Midbrain (tissue), 1 donor: ENCODE results near the gene CYP3A4.
"Not testable (repeated sequence)": the region's sequence is repeated elsewhere in the genome, so short reads cannot be mapped to it uniquely, and the experiment has no call there.

Experiments used
- DNase-seq: peaks from one replicate; lab custom pipeline; 2025; lab: John Stamatoyannopoulos, UW

The CYP3A4 gene

GRCh38 chr7:99751322-99752052 lies 32.5 kb downstream of the CYP3A4 start:
- DNase-seq: not testable (repeated sequence)

GRCh38 chr7:99748846-99749579 lies 35.0 kb downstream of the CYP3A4 start:
- DNase-seq: no peak

GRCh38 chr7:99746915-99747314 lies 37.1 kb downstream of the CYP3A4 start:
- not testable (repeated sequence) for DNase-seq

GRCh38 chr7:99745395-99745794 lies 38.6 kb downstream of the CYP3A4 start:
- DNase-seq: not testable (repeated sequence)

DNA sequence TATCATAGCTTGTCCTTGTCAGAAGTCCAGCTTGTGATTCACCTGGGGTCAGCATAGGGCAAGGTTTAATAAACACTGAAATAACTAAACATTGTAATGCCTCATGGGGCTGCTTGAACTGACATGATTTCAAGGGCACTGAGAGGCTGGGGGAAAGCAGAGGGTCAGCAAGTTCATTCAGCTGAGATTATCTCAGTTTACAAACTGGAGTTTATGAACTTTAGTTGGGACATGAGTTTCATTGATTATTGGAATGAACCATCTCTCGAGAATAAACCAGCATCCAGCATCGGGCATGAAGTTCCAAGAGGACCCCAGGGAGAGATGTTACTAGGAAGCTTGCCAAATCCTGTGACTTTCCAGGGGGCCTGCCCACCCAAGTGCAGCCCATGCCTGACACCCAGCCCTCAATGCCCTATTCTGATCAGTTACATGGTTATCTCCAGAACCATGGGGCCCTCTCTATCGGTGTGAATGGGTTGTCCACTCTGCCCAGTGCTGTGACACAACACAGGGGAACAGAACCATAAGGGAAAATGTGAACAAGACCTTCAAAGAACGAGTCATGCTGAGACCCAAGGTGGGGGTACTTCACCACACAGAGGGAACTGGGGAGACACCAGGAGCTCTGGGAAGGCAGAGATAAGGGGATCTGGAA lies 41.1 kb downstream of the CYP3A4 start:
- DNase-seq: no peak

DNA sequence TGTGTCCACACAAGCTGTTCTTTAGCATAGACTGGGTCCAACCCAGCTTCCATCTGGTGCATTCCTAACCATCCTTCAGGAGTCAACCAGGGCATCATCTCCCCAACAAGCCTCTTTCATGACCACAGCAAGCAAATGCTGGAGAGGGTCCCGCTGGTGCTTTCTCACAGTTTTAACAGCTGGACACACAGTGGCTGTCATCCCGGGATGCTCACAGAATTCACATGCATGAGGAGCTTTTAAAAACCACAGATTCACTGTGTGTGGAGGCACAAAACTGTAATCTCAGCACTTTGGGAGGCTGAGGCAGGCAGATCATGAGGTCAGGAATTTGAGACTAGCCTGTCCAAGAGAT lies 42.6 kb downstream of the CYP3A4 start:
- DNase-seq: no peak

DNA sequence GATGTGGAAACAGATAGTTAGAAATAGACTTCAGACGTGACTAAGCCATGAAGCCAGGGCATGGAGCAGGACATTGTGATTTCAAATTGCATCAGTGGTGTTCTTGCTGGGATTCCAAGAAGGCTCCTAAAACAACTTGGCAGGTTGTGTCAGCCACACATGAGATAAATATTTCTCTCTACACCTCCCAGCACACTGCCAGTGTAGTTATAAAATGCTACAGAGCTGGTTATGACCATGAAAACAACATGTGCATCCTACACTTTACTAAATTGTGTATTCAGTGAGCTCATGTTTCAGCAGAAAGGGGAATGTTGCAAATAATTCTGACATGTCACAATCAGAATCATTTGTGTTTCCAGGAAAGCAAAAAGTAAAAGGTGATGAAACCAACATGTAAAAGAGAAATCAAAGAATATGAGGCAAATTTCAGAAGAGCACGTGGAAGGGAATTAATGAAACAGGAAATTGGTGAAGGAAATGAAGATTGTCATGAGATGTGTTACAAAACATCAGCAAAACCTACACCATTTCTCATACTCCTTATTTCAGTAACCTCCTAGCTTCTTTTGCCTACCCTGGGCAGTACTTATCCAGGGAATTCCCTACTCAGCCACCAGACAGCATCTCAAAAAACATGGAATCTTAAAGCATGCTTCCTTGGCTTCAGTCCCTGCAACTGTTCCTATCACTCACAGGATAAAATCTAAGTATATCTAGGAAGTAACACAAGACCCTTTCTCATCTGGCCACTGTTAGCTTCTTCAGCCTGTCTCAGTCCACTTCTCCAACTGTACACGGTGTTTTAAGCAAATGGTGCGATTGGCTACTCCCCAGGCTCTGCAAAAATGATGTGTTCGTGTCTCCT lies 43.2 kb downstream of the CYP3A4 start:
- no peak for DNase-seq

GRCh38 chr7:99739699-99740572 lies 44.0 kb downstream of the CYP3A4 start:
- DNase-seq: no peak

DNA sequence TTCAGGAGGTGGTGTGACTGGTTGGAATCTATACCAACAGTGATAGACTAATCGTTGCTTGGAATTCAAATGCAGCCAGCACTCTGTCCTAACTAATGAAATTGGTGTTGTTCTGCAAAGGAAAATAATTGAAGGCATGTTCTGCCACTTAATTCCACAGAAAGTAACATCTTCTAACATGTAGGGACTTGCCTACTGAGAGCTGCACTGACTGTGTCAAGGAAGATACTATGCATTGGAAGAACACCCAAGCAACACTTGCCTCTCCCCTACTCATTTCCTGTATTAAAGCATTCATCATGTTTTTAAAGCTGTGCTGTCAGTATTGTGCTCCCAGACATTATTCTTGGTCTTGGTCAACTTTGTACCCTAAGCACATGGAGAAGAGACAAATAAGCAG lies 46.3 kb downstream of the CYP3A4 start:
- DNase-seq: no peak

DNA sequence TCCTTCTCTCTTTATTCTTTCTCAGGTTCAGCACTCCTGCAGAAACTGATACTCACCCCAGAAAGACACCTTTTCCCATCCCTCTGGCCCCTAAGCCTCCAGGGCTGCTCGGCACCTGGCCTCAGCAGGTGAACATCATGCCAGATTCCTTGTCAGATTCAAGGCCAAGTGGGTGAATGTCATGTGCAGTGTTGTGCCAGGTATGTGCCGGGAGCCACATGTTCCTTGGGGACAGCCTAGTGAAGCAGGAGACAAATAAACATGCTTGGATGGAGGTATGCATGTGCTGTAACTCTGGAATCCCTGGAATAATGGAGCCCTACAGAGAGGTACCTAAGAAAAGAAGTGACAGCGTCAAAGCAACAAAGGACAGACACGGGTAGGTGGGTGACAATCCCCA lies 47.3 kb downstream of the CYP3A4 start:
- DNase-seq: not testable (repeated sequence)

GRCh38 chr7:99734987-99735386 lies 49.0 kb downstream of the CYP3A4 start, which contains the start of gene CYP3A7:
TSS of gene CYP3A7 (minus strand) at chr7:99735196. CDS start at chr7:99735093, 103 bp downstream.
- no peak for DNase-seq

DNA sequence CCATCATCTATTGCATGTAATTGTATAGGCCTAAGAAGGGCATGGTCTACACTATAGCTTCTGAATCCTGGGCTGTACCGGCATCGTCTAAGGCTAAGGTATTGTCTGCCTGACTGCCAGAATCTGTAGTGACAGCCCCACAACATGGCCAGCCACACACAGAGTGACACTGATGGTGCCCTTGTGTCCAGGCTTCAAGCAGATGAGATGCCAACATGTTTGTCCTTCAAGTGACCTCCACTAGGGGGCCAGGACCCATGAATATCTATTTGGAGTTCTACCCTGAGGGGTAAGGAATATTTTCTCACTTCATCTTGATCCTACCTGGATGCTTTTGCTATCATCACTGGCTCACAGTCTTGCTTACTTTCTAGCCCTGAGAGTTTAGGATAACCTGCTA lies 50.5 kb downstream of the CYP3A4 start:
- DNase-seq: no peak

GRCh38 chr7:99733003-99733402 lies 51.0 kb downstream of the CYP3A4 start:
- no peak for DNase-seq

- no peak for DNase-seq
Observed at GRCh38 chr7:99731638-99732374, 52.2 kb downstream of the CYP3A4 start.

- DNase-seq: no peak
Observed at GRCh38 chr7:99730992-99731391, 53.0 kb downstream of the CYP3A4 start.

- no peak for DNase-seq
Observed at GRCh38 chr7:99730238-99730810, 53.7 kb downstream of the CYP3A4 start.

- no peak for DNase-seq
Observed at GRCh38 chr7:99729486-99730237, 54.3 kb downstream of the CYP3A4 start.

- no peak for DNase-seq
Observed at GRCh38 chr7:99728615-99729014, 55.4 kb downstream of the CYP3A4 start.

GRCh38 chr7:99723201-99723600 lies 60.8 kb downstream of the CYP3A4 start:
- not testable (repeated sequence) for DNase-seq
